ENCODE data around the gene SEMA3B. TPM values are rescaled to one million over a fixed set of nuclear protein-coding genes. Genes with fewer than 3 reads are reported as not detected.
A peak's percentile ranks its signal among the peaks of the same experiment; 100 is the strongest.

Gene SEMA3B
- total RNA-seq, 1 experiment from 2014 or later: 6.4 TPM

DNA sequence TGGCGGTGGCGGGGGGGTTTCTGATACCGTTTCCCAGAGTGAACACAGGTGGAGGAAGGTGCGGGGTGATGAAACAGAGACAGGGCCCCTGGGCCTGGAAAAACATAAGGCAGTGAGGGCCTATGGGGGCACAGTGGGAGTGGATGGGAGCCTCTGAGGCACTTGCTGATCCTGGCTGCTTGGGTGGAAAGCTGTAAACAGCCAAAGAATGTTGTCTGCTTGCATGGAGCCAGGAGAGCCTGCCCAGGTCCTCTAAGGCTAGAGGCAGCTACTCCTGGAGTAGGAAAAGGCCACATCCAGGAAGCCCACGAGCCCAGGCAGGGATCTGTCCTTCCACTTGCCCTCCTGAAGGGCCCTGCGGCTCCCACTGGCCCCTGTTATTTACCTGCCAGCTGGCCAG, 2.9 kb upstream of the SEMA3B start:
- Histone ChIP-seq H3K23ac (ENCODE audit: insufficient read length, low read depth, low read length) (no peak overlapping the region), H3K23me2 (ENCODE audit: insufficient read length, low read depth, low read length, poor library complexity, severe bottlenecking) (no peaks in the 10 kb centered on the region), H4K91ac (ENCODE audit: insufficient read length, low read depth, low read length) (peak overlapping the region; percentile 36), H3K18ac (ENCODE audit: insufficient read length, low read depth, low read length) (no peak overlapping the region), H2AK5ac (ENCODE audit: insufficient read length, low read length) (no peak overlapping the region), H2BK5ac (ENCODE audit: insufficient read length, low read length) (no peak overlapping the region), H2BK12ac (ENCODE audit: insufficient read length, low read depth, low read length) (no peak overlapping the region), H3T11ph (ENCODE audit: low read length) (no peak overlapping the region), H3K27me3 (ENCODE audit: insufficient read depth, low read length) (no peaks in the 10 kb centered on the region), H3K27ac (ENCODE audit: insufficient read length, low read depth, low read length) (no peak overlapping the region), H3K4ac (ENCODE audit: low read depth, low read length) (no peak overlapping the region), H4K20me1 (ENCODE audit: control insufficient read depth, insufficient read depth, insufficient read length) (no peaks in the 10 kb centered on the region), H3K4me1 (ENCODE audit: insufficient read depth, low read length) (peaks cover 5% of the 10 kb centered on the region; the same call in 1 of the 2 replicates), H2BK15ac (ENCODE audit: low read depth, low read length) (no peak overlapping the region), H3K79me1 (ENCODE audit: insufficient read depth, low read depth, low read length, poor library complexity, severe bottlenecking) (no peaks in the 10 kb centered on the region), H3K9me3 (ENCODE audit: control insufficient read depth, low read depth, low read length) (no peaks in the 10 kb centered on the region), H2BK120ac (ENCODE audit: low read depth, low read length, poor library complexity, severe bottlenecking) (no peak overlapping the region), H4K5ac (ENCODE audit: insufficient read length, low read depth, low read length) (no peak overlapping the region), H3K14ac (ENCODE audit: insufficient read depth, low read length) (no peak overlapping the region), H4K8ac (replicated peaks; ENCODE audit: insufficient read length, low read depth, low read length) (no peak overlapping the region), H3K79me2 (ENCODE audit: insufficient read depth, low read length) (no peaks in the 10 kb centered on the region), H2AFZ (ENCODE audit: low read length) (no peak overlapping the region), H2BK20ac (ENCODE audit: low read depth, low read length, poor library complexity, severe bottlenecking) (no peak overlapping the region), H3K4me2 (ENCODE audit: insufficient read depth, insufficient read length, low read length) (no peak overlapping the region), H3K56ac (ENCODE audit: insufficient read length, low read depth, low read length) (no peak overlapping the region), H3K9ac (ENCODE audit: extremely low read depth, insufficient read length, low read length) (no peak overlapping the region)
- no peaks in the 10 kb centered on the region for H3K36me3 Mint-ChIP-seq (ENCODE audit: insufficient read depth in 1 of 3, low read depth in 3 of 3)
- no peak for DNase-seq
- H3K4me3 Mint-ChIP-seq: peak overlapping the region in 1 of 2 experiments; percentile 31; a peak in 1 of 5 replicates
- H3K27ac Mint-ChIP-seq: peak overlapping the region in 2 of 3 experiments; percentile 77 to 87; a peak in 3 of 7 replicates
- H3K4me1 Mint-ChIP-seq: peaks cover 46 to 66% of the 10 kb centered on the region in 2 experiments
- TF ChIP-seq, protein P1, sequence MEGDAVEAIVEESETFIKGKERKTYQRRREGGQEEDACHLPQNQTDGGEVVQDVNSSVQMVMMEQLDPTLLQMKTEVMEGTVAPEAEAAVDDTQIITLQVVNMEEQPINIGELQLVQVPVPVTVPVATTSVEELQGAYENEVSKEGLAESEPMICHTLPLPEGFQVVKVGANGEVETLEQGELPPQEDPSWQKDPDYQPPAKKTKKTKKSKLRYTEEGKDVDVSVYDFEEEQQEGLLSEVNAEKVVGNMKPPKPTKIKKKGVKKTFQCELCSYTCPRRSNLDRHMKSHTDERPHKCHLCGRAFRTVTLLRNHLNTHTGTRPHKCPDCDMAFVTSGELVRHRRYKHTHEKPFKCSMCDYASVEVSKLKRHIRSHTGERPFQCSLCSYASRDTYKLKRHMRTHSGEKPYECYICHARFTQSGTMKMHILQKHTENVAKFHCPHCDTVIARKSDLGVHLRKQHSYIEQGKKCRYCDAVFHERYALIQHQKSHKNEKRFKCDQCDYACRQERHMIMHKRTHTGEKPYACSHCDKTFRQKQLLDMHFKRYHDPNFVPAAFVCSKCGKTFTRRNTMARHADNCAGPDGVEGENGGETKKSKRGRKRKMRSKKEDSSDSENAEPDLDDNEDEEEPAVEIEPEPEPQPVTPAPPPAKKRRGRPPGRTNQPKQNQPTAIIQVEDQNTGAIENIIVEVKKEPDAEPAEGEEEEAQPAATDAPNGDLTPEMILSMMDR (conservative IDR thresholded peaks at IDR 0.05): no peak
- H3K27me3 Mint-ChIP-seq (ENCODE audit: low read depth): peaks cover 5% of the 10 kb centered on the region; the same call in 1 of the 2 replicates
- no peaks in the 10 kb centered on the region for H3K9me3 Mint-ChIP-seq
- no CpG with 5 or more reads among the region's 6 CpGs for WGBS (ENCODE audit: extremely low coverage, insufficient read length, low lambda C conversion rate)
